Gastroesophageal sphincter (tissue), 4 donors: ENCODE data around the gene UBXN6. TPM values are rescaled to one million over a fixed set of nuclear protein-coding genes. Genes with fewer than 3 reads are reported as not detected.
A peak's percentile ranks its signal among the peaks of the same experiment; 100 is the strongest.

Experiments
- ATAC-seq: fragments of 150-250 bp; one replicate; pipeline ENCODE4 v1.9.1; 2016; ENCODE audit warnings: mild to moderate bottlenecking, moderate library complexity
- H3K27ac ChIP-seq, 4 donors: fragments of 200-600 bp; sonication (generic) in 3 of 4; 1 replicate in 3 of 4; 2 replicates in 1 of 4; pipeline ENCODE4 v1.5.1; 2016 to 2019
- H3K27me3 ChIP-seq: fragments of 200-600 bp; sonication (generic); one replicate; pipeline ENCODE4 v1.5.1; 2019
- H3K36me3 ChIP-seq, 2 donors: fragments of 200-600 bp; sonication (generic); one replicate each; pipeline ENCODE4 v1.5.1; 2019; ENCODE audit warnings: control low read depth in 1 of 2
- H3K4me1 ChIP-seq, 3 donors: fragments of 200-600 bp; sonication (generic); 1 replicate in 2 of 3; 2 replicates in 1 of 3; pipeline ENCODE4 v1.5.1; 2016 to 2019; ENCODE audit warnings: control low read depth in 2 of 3
- H3K4me3 ChIP-seq, 2 donors: fragments of 200-600 bp; sonication (generic); one replicate each; pipeline ENCODE4 v1.5.1; 2019; ENCODE audit warnings: mild to moderate bottlenecking in 1 of 2, moderate library complexity in 1 of 2
- H3K9me3 ChIP-seq, 3 donors: fragments of 200-600 bp; sonication (generic); one replicate each; pipeline ENCODE4 v1.5.1; 2017 to 2019; ENCODE audit warnings: control low read depth in 2 of 3
- EP300 ChIP-seq: sonication (generic); formaldehyde crosslinking; IDR thresholded peaks from one replicate; pipeline ENCODE4 v1.6.1; 2017; ENCODE audit warnings: antibody characterized with exemption, mild to moderate bottlenecking
- POLR2A ChIP-seq, 2 donors: fragments of 450-650 bp; IDR thresholded peaks; one replicate each; pipeline ENCODE4 v1.6.1; 2017; ENCODE audit warnings: antibody characterized with exemption in 2 of 2, mild to moderate bottlenecking in 2 of 2, moderate library complexity in 1 of 2
- POLR2AphosphoS5 ChIP-seq: sonication (generic); formaldehyde crosslinking; IDR thresholded peaks from one replicate; pipeline ENCODE4 v1.6.1; 2017; ENCODE audit warnings: antibody characterized with exemption
- WGBS, 2 donors: methylation state at CpG; one replicate each; pipeline ENCODE4 v1.1.5; 2018; ENCODE audit warnings: low coverage in 1 of 2; 5-methylcytosine and 5-hydroxymethylcytosine counted together
- total RNA-seq, 4 donors: library from RNA; depleted of rRNA; stranded (reverse); fragments of >200 nt; gene quantifications; one replicate each; pipeline ENCODE4 v1.1.0, GENCODE V29; 2016
- TF ChIP-seq, protein P1 (sequence below), 4 experiments: fragments of 200-600 bp in 2 of 4; fragments of 450-650 bp in 2 of 4; sonication (generic) in 1 of 4; IDR thresholded peaks; one replicate each; pipeline ENCODE4 v1.5.1; 2017 to 2019; ENCODE audit warnings: antibody characterized with exemption in 4 of 4, mild to moderate bottlenecking in 2 of 4, moderate library complexity in 2 of 4

The UBXN6 gene
- total RNA-seq: 100 to 1,000 TPM in 1 of 4 donors, 10 to 100 TPM in 3; 62.6 to 130 (median 80.6) TPM

GRCh38 chr19:4457654-4458395 is at the start of gene UBXN6:
Gene UBXN6 (minus strand): TSS chr19:4457794. CDS start chr19:4457697, 97 bp downstream.
- ATAC-seq: peak; percentile 95
- peaks cover 0 to 42% (median 13%) of the 10 kb centered on the region in 3 donors for H3K4me1 ChIP-seq
- no peaks in the 10 kb centered on the region for H3K9me3 ChIP-seq
- H3K27me3 ChIP-seq: no peaks in the 10 kb centered on the region
- H3K36me3 ChIP-seq: peaks cover 0 to 19% of the 10 kb centered on the region in 2 donors
- peak within 1 kb of the TSS; percentile 66 to 96 (median 88) for H3K27ac ChIP-seq
- peak; percentile 41 for TF ChIP-seq POLR2AphosphoS5
- no peak for TF ChIP-seq EP300
- TF ChIP-seq, protein P1, sequence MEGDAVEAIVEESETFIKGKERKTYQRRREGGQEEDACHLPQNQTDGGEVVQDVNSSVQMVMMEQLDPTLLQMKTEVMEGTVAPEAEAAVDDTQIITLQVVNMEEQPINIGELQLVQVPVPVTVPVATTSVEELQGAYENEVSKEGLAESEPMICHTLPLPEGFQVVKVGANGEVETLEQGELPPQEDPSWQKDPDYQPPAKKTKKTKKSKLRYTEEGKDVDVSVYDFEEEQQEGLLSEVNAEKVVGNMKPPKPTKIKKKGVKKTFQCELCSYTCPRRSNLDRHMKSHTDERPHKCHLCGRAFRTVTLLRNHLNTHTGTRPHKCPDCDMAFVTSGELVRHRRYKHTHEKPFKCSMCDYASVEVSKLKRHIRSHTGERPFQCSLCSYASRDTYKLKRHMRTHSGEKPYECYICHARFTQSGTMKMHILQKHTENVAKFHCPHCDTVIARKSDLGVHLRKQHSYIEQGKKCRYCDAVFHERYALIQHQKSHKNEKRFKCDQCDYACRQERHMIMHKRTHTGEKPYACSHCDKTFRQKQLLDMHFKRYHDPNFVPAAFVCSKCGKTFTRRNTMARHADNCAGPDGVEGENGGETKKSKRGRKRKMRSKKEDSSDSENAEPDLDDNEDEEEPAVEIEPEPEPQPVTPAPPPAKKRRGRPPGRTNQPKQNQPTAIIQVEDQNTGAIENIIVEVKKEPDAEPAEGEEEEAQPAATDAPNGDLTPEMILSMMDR (IDR thresholded peaks at IDR 0.05): peak in 3 of 4 experiments; percentile 22 to 31 (median 26)
- peak within 1 kb of the TSS; percentile 52 to 75 for H3K4me3 ChIP-seq
- 8 to 13% methylated on average over 20 to 25 of the region's 52 CpGs for WGBS, 2 donors

- no peak for TF ChIP-seq POLR2AphosphoS5
- no peak for TF ChIP-seq EP300
- TF ChIP-seq POLR2A (IDR thresholded peaks at IDR 0.05): no peak
- TF ChIP-seq, protein P1 (IDR thresholded peaks at IDR 0.05): no peak
- H3K27me3 ChIP-seq: no peaks in the 10 kb centered on the region
- peaks cover 0 to 58% (median 0%) of the 10 kb centered on the region in 3 donors for H3K4me1 ChIP-seq
- H3K4me3 ChIP-seq: no peak overlapping the region
- no peak for ATAC-seq
- H3K9me3 ChIP-seq: no peaks in the 10 kb centered on the region
- H3K36me3 ChIP-seq: peaks cover 0 to 86% of the 10 kb centered on the region in 2 donors
- H3K27ac ChIP-seq: peak overlapping the region in 3 of 4 donors; percentile 47 to 59 (median 53)
- no CpG with 5 or more reads among the region's 12 CpGs for WGBS, 2 donors
Observed at GRCh38 chr19:4507150-4507452, 49.5 kb upstream of the UBXN6 start.

- Histone ChIP-seq H3K27ac (peak overlapping the region in 3 of 4 donors; percentile 47 to 59 (median 53)), H3K4me1 (peaks cover 0 to 63% (median 0%) of the 10 kb centered on the region in 3 donors), H3K27me3 (no peaks in the 10 kb centered on the region), H3K36me3 (peaks cover 0 to 86% of the 10 kb centered on the region in 2 donors), H3K4me3 (no peak overlapping the region), H3K9me3 (no peaks in the 10 kb centered on the region)
- no peak for ATAC-seq
- TF ChIP-seq POLR2AphosphoS5 (no peak), POLR2A (IDR thresholded peaks at IDR 0.05) (no peak), EP300 (no peak)
- TF ChIP-seq, protein P1 (IDR thresholded peaks at IDR 0.05): no peak
- 64% methylated on average over 6 of the region's 17 CpGs; no CpG with 5 or more reads in 1 of the 2 donors for WGBS, 2 donors
Observed at GRCh38 chr19:4506449-4507149, 49.0 kb upstream of the UBXN6 start.

- H3K4me1 ChIP-seq: peaks cover 0 to 64% (median 0%) of the 10 kb centered on the region in 3 donors
Observed at GRCh38 chr19:4505570-4506448, 48.2 kb upstream of the UBXN6 start.

More at GRCh38 chr19:4505570-4506448, 48.2 kb upstream of the UBXN6 start:
- Histone ChIP-seq H3K36me3 (peaks cover 0 to 89% of the 10 kb centered on the region in 2 donors), H3K9me3 (no peaks in the 10 kb centered on the region), H3K27me3 (no peaks in the 10 kb centered on the region), H3K27ac (peak overlapping the region in 2 of 4 donors; percentile 38 to 59), H3K4me3 (no peak overlapping the region)
- ATAC-seq: no peak
- TF ChIP-seq POLR2A (IDR thresholded peaks at IDR 0.05) (no peak), EP300 (no peak), POLR2AphosphoS5 (no peak)
- TF ChIP-seq, protein P1 (IDR thresholded peaks at IDR 0.05): no peak
- 91 to 94% methylated on average over 18 to 27 of the region's 34 CpGs for WGBS, 2 donors
